Measurements from ENCODE around the gene NEU1. TPM values are rescaled to one million over a fixed set of nuclear protein-coding genes. Genes with fewer than 3 reads are reported as not detected.
A peak's percentile ranks its signal among the peaks of the same experiment; 100 is the strongest.
"Not testable (repeated sequence)": the region's sequence is repeated elsewhere in the genome, so short reads cannot be mapped to it uniquely, and the experiment has no call there.

Gene NEU1
- total RNA-seq, 1 donor from 2014 or later: 21.3 TPM

GRCh38 chr6:31838968-31839367, 23.7 kb downstream of the NEU1 start:
- Mint-ChIP-seq H3K4me1 (ENCODE audit: low read depth) (peaks cover 29% of the 10 kb centered on the region), H3K27ac (no peak overlapping the region), H3K4me3 (ENCODE audit: low read depth) (peak overlapping the region; percentile 43), H3K27me3 (ENCODE audit: low read depth) (no peaks in the 10 kb centered on the region), H3K9me3 (no peaks in the 10 kb centered on the region), H3K36me3 (ENCODE audit: low read depth) (peaks cover 73% of the 10 kb centered on the region)
- DNase-seq (ENCODE audit: low spot score): no peak
- intact Hi-C loops (cut with micrococcal nuclease): loop anchor here (10.0 kb wide), 3 partner anchors 336 to 1006 kb away; partner anchors contain the start of genes AGPAT1, MICB, PSMB8 and RNF5

- intact Hi-C loops (cut with micrococcal nuclease): loop anchor here (10.0 kb wide), 3 partner anchors 337 to 1007 kb away; partner anchors contain the start of genes AGPAT1, MICB, PSMB8 and RNF5
- not testable (repeated sequence) for H3K27me3 Mint-ChIP-seq (ENCODE audit: low read depth); DNase-seq (ENCODE audit: low spot score); H3K27ac Mint-ChIP-seq; H3K9me3 Mint-ChIP-seq
- peak overlapping the region; percentile 87 for H3K4me3 Mint-ChIP-seq (ENCODE audit: low read depth)
- peaks cover 31% of the 10 kb centered on the region for H3K4me1 Mint-ChIP-seq (ENCODE audit: low read depth)
- peaks cover 73% of the 10 kb centered on the region for H3K36me3 Mint-ChIP-seq (ENCODE audit: low read depth)
These were observed 24.5 kb downstream of the NEU1 start for GRCh38 chr6:31838114-31838553.

DNA sequence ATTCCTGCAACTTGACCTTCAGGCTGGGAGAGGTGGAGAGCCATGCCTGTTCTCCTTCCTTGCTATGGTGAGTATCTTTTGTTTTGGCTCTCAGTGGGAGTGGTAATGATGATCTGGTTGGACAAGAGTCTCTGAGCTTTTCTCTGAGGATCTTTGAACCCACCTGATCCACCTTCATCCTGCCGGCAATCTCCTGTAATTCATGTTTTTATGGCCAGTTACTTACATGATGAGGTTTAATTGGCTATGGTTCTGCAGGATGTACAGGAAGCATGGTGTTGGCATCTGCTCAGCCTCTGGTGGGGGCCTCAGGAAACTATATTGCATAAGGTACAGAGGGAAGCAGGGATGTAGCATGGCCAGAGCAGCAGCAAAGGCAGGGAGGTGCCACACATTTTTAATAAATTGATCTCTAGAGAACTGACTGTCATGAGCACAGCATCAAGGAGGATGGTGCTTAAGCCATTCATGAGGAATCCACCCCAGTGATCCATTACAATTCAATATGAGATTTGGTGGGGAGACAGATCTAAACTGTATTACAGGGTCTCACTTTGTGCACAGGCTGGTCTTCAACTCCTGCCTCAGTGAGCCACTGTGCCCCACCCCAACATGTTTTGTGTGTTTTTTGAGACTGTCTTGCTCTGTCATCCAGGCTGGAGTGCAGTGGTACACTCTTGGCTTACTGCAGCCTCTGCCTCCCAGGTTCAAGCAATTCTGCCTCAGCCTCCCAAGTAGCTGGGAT, 25.1 kb downstream of the NEU1 start:
- Mint-ChIP-seq H3K4me1 (ENCODE audit: low read depth) (peaks cover 31% of the 10 kb centered on the region), H3K36me3 (ENCODE audit: low read depth) (peaks cover 73% of the 10 kb centered on the region), H3K27ac (peak overlapping the region; percentile 97), H3K27me3 (ENCODE audit: low read depth) (no peaks in the 10 kb centered on the region), H3K9me3 (no peaks in the 10 kb centered on the region), H3K4me3 (ENCODE audit: low read depth) (peak overlapping the region; percentile 87)
- DNase-seq (ENCODE audit: low spot score): no peak
- intact Hi-C loops (cut with micrococcal nuclease): loop anchor here (10.0 kb wide), 3 partner anchors 337 to 1007 kb away; partner anchors contain the start of genes AGPAT1, MICB, PSMB8 and RNF5

DNA sequence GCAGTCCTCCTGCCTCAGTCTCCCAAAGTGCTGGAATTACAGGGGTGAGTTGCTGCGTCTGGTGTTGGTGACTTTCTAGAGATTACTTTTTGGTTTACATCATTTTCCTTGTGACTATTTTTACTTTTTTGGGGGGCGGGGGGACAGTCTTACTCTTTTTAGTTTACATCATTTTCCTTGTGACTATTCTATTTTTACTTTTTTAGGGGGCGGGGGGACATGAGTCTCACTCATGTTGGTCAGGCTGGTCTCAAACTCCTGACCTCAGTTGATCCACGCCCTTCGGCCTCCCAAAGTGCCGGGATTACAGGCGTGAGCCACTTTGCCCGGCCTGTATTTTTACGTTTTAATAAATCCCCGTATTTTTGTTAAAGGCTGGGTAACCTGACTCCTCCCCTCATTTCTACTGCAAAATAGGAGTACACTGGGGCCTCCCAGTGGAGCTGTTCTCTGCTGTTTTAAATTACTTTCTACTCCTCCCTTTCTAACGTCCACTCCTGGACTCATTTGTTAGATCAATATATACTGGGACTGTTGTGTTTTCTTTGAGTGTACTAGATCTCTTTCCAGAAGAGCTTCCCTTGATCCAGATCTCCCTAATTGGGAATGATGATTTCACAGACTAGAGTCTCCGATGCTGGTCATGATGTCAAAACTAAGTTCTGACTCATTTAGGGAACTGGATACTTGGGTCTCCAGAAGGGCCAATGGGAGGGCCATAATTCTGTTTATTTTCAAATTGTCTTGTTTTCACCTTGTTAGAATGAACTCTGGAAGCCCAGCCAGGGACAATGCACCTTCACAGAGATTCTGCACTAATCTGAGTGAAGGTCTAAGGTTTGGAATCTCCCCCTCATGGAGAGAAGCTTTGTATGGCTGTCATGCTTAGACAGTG, 25.9 kb downstream of the NEU1 start:
- Mint-ChIP-seq H3K36me3 (ENCODE audit: low read depth) (peaks cover 69% of the 10 kb centered on the region), H3K4me1 (ENCODE audit: low read depth) (peaks cover 31% of the 10 kb centered on the region), H3K4me3 (ENCODE audit: low read depth) (peak overlapping the region; percentile 87), H3K9me3 (no peaks in the 10 kb centered on the region), H3K27me3 (ENCODE audit: low read depth) (no peaks in the 10 kb centered on the region), H3K27ac (peak overlapping the region; percentile 97)
- intact Hi-C loops (cut with micrococcal nuclease): loop anchor here (10.0 kb wide), 3 partner anchors 338 to 1008 kb away; partner anchors contain the start of genes AGPAT1, MICB, PSMB8 and RNF5
- no peak for DNase-seq (ENCODE audit: low spot score)

GRCh38 chr6:31836047-31836473, 26.6 kb downstream of the NEU1 start:
- H3K4me1 Mint-ChIP-seq (ENCODE audit: low read depth): peaks cover 31% of the 10 kb centered on the region
- no peaks in the 10 kb centered on the region for H3K27me3 Mint-ChIP-seq (ENCODE audit: low read depth)
- peak overlapping the region; percentile 87 for H3K4me3 Mint-ChIP-seq (ENCODE audit: low read depth)
- intact Hi-C loops (cut with micrococcal nuclease): loop anchor here (10.0 kb wide), 3 partner anchors 339 to 1009 kb away; partner anchors contain the start of genes AGPAT1, MICB, PSMB8 and RNF5
- peak overlapping the region; percentile 97 for H3K27ac Mint-ChIP-seq
- no peaks in the 10 kb centered on the region for H3K9me3 Mint-ChIP-seq
- DNase-seq (ENCODE audit: low spot score): no peak
- H3K36me3 Mint-ChIP-seq (ENCODE audit: low read depth): peaks cover 70% of the 10 kb centered on the region

GRCh38 chr6:31834367-31835250, 28.0 kb downstream of the NEU1 start:
- peaks cover 70% of the 10 kb centered on the region for H3K36me3 Mint-ChIP-seq (ENCODE audit: low read depth)
- H3K27ac Mint-ChIP-seq: peak overlapping the region; percentile 97

DNA sequence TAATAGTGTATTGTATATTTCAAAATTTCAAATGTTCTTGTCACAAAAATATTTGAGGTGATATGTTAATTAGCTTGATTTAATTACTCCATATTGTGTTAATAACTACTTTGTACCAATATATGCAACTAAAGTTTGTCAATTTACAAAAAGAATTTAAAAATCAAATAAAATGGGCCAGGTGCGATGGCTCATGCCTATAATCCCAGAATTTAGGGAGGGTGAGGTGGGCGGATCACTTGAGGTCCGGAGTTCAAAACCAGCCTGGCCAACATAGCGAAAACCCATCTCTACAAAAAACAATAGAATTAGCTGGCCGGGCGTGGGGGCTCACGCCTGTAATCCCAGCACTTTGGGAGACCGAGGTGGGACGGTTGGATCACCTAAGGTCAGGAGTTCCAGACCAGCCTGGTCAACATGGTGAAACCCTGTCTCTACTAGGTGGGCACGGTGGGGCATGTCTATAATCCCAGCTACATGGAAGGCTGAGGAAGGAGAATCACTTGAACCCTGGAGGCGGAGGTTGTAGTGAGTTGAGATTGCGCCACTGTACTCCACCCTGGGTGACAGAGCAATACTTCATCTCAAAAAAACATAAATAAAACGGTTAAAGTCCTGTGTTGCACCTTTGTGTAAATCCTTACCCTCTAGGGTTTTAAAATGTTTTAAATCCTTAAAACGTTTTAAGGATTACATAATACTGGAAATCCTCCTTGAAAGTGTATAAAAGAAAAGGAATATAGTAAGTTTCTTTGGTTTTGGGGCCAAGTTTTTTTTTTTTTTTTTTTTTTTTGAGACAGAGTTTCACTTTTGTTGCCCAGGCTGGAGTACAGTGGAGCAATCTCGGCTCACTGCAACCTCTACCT, 31.0 kb downstream of the NEU1 start:
- Mint-ChIP-seq H3K27me3 (ENCODE audit: low read depth) (no peaks in the 10 kb centered on the region), H3K9me3 (no peaks in the 10 kb centered on the region), H3K4me1 (ENCODE audit: low read depth) (peaks cover 21% of the 10 kb centered on the region), H3K4me3 (ENCODE audit: low read depth) (peak overlapping the region; percentile 87), H3K36me3 (ENCODE audit: low read depth) (peaks cover 40% of the 10 kb centered on the region), H3K27ac (no peak overlapping the region)
- no peak for DNase-seq (ENCODE audit: low spot score)
- intact Hi-C loops (cut with micrococcal nuclease): loop anchor here (5.0 to 10.0 kb wide), 8 partner anchors 34 to 1013 kb away; partner anchors contain the start of genes AGPAT1, ATP6V1G2, EHMT2 and LY6G5C

More at GRCh38 chr6:31834367-31835250, 28.0 kb downstream of the NEU1 start:
- Mint-ChIP-seq H3K4me1 (ENCODE audit: low read depth) (peaks cover 36% of the 10 kb centered on the region), H3K27me3 (ENCODE audit: low read depth) (no peaks in the 10 kb centered on the region), H3K9me3 (no peaks in the 10 kb centered on the region), H3K4me3 (ENCODE audit: low read depth) (peak overlapping the region; percentile 87)
- intact Hi-C loops (cut with micrococcal nuclease): loop anchor here (1.0 to 10.0 kb wide), 10 partner anchors 29 to 1010 kb away; partner anchors contain the start of genes AGPAT1, ATP6V1G2, EHMT2 and LY6G5C
- DNase-seq (ENCODE audit: low spot score): peak; percentile 71

- no peak for DNase-seq (ENCODE audit: low spot score)
- peak overlapping the region; percentile 48 for H3K27ac Mint-ChIP-seq
- H3K4me3 Mint-ChIP-seq (ENCODE audit: low read depth): peak overlapping the region; percentile 87
These were observed 31.7 kb downstream of the NEU1 start for GRCh38 chr6:31830886-31831335.

GRCh38 chr6:31829633-31830283, 32.9 kb downstream of the NEU1 start:
- H3K4me1 Mint-ChIP-seq (ENCODE audit: low read depth): peaks cover 23% of the 10 kb centered on the region
- H3K27ac Mint-ChIP-seq: peak overlapping the region; percentile 48
- peaks cover 24% of the 10 kb centered on the region for H3K36me3 Mint-ChIP-seq (ENCODE audit: low read depth)
- H3K9me3 Mint-ChIP-seq: no peaks in the 10 kb centered on the region
- intact Hi-C loops (cut with micrococcal nuclease): loop anchor here (1.0 to 10.0 kb wide), 10 partner anchors 32 to 1015 kb away; partner anchors contain the start of genes AGPAT1, ATP6V1G2, EHMT2 and LTA
- no peak for DNase-seq (ENCODE audit: low spot score)
- H3K4me3 Mint-ChIP-seq (ENCODE audit: low read depth): peak overlapping the region; percentile 87
- no peaks in the 10 kb centered on the region for H3K27me3 Mint-ChIP-seq (ENCODE audit: low read depth)

More at GRCh38 chr6:31830886-31831335, 31.7 kb downstream of the NEU1 start:
- Mint-ChIP-seq H3K4me1 (ENCODE audit: low read depth) (peaks cover 15% of the 10 kb centered on the region), H3K36me3 (ENCODE audit: low read depth) (peaks cover 34% of the 10 kb centered on the region), H3K9me3 (no peaks in the 10 kb centered on the region), H3K27me3 (ENCODE audit: low read depth) (no peaks in the 10 kb centered on the region)
- intact Hi-C loops (cut with micrococcal nuclease): loop anchor here (1.0 to 10.0 kb wide), 9 partner anchors 34 to 1014 kb away; partner anchors contain the start of genes AGPAT1, ATP6V1G2, EHMT2 and LY6G5C

GRCh38 chr6:31827286-31828079, 35.1 kb downstream of the NEU1 start, which contains the start of gene HSPA1B:
Gene HSPA1B (plus strand): TSS chr6:31827738. CDS start chr6:31827951, 213 bp downstream.
- Mint-ChIP-seq H3K36me3 (ENCODE audit: low read depth) (peaks cover 20% of the 10 kb centered on the region), H3K4me1 (ENCODE audit: low read depth) (peaks cover 32% of the 10 kb centered on the region), H3K4me3 (ENCODE audit: low read depth) (peak within 1 kb of the TSS; percentile 85), H3K27ac (peak within 1 kb of the TSS; percentile 95), H3K27me3 (ENCODE audit: low read depth) (no peaks in the 10 kb centered on the region), H3K9me3 (no peaks in the 10 kb centered on the region)
- intact Hi-C loops (cut with micrococcal nuclease): loop anchor here (2.0 to 10.0 kb wide), 3 partner anchors 15 to 253 kb away; partner anchors contain the start of genes C6orf47, LTA and TNF
- peak; percentile 96 for DNase-seq (ENCODE audit: low spot score)
